GM18867 (cell line): ENCODE results near the gene JAM3.
"Not testable (repeated sequence)": the region's sequence is repeated elsewhere in the genome, so short reads cannot be mapped to it uniquely, and the experiment has no call there.

Experiments used
- ATAC-seq: cut with Tn5 transposase; IDR thresholded peaks from one replicate; pipeline ENCODE4 v1.9.1; 2021; ENCODE audit warnings: mild to moderate bottlenecking, moderate library complexity; ENCODE audit not compliant: unreplicated experiment

JAM3 gene

DNA sequence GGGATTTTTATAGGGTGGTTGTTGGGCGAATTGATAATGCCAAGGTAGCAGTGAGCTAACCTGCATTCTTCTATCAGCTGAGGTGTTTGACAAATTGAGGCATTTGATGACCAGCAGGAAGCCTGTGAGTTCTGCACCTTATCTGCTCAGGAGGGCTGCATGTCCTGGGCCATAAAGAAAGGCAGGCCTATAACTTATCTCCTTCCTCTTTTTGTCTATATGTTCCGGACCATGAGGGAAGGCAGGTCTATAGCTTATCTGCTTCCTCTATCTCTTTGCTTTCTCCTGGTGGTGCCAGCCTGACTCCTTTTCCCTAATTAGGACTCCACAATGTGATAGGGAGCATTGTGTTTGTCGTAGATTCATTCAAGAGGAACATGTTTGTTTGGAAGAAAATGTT is 8.6 kb upstream of the JAM3 start:
- no peak for ATAC-seq

DNA sequence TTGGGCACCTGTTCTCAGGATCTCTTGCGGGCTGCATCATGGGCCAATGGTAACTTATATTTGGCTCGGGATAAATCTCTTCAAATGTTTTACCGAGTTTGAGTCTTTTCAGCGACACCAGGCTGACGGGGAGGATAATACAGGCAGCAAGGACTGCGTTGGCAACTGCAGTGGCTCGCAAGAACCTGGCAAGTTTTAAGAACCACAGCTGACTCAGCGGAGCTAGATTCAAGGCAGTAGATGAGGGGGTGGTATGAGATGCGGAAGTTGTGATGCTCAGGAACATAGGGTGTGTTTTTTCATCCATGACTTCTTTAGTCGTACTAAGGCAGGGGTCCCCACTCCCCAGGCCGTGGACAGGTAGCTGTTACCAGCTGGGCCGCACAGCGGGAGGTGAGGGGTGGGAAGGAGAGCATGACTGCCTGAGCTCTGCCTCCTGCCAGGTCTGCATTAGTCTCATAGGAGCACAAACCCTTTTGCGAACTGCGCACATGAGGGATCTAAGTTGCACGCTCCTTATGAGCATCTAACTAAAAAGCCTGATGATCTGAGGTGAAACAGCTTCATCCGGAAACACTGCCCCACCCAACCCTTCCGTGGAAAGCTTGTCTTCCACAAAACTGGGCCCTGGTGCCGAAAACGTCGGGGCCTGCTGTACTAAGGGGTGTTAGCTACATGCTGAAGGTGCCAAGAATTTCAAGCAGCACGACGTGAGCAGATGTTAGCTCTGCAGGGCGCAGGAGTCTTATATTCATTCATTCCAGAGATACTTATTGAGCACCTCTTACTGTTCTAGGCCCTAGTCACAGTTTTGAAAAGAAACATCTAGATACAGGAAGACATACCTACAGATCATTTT is 6.4 kb upstream of the JAM3 start:
- no peak for ATAC-seq

DNA sequence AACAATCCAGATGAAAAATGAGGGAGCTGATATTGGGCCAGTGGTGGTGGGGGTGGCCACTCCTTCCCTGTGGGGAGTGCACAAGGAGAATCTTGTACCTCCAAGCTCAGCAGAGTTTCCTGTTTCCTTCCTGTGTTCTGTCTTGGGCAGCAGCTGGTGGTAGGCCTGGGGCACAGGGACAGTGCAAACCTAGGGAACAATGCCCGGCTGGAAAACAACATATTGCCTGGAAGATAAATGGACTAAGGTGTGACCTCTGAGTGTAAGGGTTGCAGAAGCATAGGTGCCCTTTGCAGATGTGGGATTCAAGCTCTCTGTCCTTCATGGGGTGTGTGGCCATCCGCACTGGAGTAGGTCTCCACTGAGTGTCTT is 5.8 kb upstream of the JAM3 start:
- no peak for ATAC-seq

GRCh38 chr11:134063991-134064747 is 4.7 kb upstream of the JAM3 start:
- no peak for ATAC-seq

DNA sequence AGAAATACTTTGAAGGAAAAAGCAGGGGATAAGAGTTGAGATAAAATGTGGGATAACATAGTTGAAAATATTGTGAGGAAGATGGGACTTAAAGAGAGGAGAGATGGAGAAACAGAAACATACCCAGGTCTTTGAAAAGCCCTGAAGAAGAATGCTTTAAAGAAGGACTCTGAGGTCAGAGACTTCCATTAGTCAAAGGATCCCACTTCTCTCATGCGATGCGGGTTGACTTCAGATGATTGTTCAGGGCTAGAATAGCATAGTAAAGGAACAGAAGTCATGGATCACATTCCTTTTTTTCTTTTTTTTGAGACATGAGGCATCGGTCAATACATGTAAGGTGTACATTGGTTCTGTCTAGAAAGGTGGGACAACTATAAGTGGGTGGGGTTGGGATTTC is 3.5 kb upstream of the JAM3 start:
- ATAC-seq, result no peak

GRCh38 chr11:134066943-134067885 is 1.7 kb upstream of the JAM3 start:
- ATAC-seq, result no peak

DNA sequence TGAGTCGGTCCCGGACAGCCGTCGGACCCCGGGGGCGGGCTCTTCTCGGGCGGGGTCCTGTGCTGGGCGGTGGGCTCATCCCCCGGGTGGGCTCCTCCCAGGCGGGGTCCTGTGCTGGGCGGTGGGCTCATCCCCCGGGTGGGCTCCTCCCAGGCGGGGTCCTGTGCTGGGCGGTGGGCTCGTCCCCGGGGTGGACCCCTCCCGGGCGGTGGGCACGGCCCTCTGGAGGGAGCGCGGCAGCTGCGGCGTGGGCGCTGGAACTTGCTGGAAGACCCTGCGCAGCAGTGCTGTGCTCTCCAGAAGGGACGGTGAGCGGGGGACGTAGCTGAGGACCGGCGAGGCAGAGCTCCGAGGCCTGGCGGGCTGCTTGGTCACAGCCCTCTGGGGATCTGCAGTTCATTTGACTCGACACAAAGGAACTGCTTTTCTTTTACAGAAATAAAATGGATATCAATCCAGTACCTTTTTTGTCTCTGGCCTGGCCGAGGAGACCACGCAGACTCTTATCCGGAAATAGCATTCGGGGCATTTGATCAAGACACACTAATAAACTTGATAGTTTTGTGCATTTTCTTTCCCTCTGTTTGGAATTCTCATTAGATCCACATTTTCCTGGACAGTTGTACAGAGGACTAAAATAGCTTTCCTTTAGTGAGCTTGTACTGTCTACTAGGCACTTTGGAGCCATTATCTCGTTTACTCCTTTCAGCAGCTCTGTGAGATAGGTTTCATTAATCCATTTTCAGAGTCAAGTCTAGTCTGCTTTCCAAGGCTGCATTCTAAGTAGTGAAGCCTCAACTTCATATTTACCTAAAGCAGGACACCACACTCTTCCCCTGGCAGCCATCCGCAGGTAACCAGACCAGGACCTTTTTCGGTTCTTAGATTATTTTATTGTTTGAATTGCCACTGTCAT is 812 bp downstream of the JAM3 start:
- ATAC-seq, result no peak

DNA sequence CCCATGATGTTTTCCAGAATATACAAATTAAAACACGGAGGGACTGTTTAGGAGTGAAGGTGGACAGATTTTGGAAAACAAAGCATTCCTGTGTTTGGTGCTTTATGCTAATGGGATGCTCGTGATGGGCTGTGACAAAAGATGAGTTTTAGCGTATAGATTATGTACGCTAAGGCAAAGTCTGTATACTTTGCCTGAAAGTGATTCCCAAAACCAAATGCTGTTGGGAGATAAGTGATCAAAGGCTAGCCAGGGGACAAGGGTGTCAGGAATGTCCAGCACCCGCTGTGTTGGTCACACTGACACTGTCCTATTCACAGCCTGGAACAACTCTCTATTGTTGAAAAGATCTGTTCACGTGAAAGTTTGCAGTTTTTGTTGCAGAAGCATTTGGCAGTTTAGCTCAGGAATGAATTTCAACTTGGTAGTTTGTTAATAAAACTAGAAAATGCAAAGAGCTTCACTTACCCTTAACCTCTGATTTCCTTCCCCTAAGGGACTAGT is 1.5 kb downstream of the JAM3 start:
- no peak for ATAC-seq

GRCh38 chr11:134071306-134071705 is 2.4 kb downstream of the JAM3 start:
- ATAC-seq, result no peak

DNA sequence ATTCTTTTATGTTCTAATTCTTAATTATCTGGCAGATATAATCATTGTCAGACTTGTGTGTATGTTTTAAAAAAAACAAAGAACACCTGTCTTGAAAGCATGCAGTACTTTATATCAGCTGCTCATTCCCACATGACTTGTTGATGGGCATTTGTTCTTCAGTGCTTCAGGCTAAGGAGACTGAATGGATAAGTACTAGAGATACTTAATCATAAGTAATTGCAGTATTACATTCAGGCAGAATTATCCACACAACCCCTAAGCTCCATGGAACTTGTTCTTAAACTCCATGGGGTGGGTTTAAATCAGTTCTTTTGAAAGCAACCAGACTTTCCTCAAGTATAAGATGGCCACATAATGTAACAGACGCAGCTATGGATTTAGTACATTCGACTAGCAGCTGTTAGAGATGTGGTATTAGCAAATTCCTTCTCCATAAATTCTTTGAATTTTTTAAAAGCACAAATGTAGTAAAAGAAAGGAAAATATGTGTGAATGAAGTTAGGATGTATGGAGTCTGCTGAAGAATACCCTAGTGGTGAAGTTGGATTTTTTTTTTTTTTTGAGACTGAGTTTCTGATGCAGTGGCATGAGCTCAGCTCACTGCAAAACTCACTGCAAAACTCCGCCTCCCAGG is 3.0 kb downstream of the JAM3 start:
- no peak for ATAC-seq

DNA sequence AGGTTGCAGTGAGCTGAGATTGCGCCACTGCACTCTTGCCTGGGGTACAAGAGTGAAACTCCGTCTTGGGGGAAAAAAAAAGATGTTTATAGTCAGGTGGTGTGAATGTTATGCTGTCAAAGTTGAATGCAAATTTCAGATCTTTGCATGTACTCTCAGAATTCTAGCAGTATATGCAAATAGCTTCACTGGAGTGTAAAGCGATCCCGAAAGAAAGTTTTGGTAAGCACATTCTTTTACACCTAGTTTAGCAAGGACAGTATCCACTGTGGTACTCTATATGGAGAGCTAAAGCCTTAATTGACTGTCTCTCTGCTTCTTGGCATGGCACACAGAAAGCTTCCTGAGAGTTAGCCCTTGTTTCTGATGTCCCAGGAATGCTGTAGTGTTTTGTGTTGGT is 4.0 kb downstream of the JAM3 start:
- peak; percentile 79 for ATAC-seq

GRCh38 chr11:134074346-134074745 is 5.5 kb downstream of the JAM3 start:
- no peak for ATAC-seq

GRCh38 chr11:134074766-134075165 is 5.9 kb downstream of the JAM3 start:
- no peak for ATAC-seq

DNA sequence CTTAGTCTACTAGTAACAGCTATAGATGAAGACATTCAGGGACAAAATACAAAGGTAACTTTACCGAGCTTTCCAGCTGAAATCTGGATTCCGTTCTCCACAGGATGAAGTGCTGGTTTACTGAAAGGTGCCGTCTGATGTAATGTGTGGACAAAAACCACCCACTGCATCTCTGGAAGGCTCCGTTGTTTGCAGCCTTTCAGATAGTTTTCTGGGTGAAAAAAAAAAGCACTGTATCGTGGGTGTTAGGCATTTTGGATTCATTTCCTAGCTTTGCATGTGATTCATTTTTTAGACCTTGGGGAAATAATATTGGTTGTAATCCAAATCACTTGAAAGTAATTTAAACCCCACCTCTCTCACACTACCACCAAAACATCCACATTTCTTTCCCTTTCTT is 10.4 kb downstream of the JAM3 start:
- no peak for ATAC-seq

GRCh38 chr11:134081258-134081657 is 12.4 kb downstream of the JAM3 start:
- not testable (repeated sequence) for ATAC-seq

GRCh38 chr11:134082990-134083389 is 14.1 kb downstream of the JAM3 start:
- no peak for ATAC-seq

GRCh38 chr11:134086376-134086775 is 17.5 kb downstream of the JAM3 start:
- no peak for ATAC-seq

DNA sequence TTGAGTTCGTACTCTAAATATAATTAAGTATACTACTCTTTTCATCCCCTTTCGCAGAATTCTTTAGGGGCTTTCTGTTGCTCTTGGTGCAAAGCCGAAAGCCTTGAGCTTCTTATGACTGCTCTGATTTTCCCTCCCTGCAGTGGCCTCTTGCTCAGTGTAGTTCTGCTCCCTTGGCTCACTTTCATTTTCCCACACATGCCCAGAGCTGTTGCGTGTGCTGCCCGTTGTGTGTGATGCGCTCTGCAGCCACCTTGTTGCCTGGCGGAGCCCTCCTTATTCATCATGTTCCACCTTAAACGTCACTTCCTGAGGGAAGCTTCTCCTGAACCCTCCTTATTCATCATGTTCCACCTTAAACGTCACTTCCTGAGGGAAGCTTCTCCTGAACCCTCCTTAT is 23.1 kb downstream of the JAM3 start:
- ATAC-seq, result not testable (repeated sequence)

DNA sequence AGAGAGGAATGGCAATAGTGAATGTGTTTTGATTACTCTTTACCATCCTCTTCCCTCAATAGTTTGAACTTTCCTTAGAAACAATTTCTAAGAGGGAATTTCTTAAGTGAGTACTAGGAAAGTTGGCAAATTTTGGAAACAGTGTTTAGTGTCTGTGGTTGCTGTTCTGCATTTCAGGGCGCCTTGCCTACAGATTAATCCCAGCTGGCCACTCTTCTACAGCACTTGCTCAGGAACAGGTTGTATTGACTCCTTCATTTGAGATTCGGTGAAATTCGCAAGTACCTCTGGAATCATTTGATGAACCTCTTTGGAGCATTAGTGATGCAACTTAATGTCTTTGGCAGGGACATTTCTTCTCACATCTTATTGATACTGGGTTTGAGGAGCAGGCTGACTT is 28.3 kb downstream of the JAM3 start:
- ATAC-seq, result no peak
